HG03196 (cell line): Measurements from ENCODE around the gene KRT13.
"Not testable (repeated sequence)": the region's sequence is repeated elsewhere in the genome, so short reads cannot be mapped to it uniquely, and the experiment has no call there.

Source experiments
- ATAC-seq: cut with Tn5 transposase; IDR thresholded peaks from one replicate; pipeline ENCODE4 v1.9.1; 2021; ENCODE audit not compliant: unreplicated experiment

Gene KRT13

DNA sequence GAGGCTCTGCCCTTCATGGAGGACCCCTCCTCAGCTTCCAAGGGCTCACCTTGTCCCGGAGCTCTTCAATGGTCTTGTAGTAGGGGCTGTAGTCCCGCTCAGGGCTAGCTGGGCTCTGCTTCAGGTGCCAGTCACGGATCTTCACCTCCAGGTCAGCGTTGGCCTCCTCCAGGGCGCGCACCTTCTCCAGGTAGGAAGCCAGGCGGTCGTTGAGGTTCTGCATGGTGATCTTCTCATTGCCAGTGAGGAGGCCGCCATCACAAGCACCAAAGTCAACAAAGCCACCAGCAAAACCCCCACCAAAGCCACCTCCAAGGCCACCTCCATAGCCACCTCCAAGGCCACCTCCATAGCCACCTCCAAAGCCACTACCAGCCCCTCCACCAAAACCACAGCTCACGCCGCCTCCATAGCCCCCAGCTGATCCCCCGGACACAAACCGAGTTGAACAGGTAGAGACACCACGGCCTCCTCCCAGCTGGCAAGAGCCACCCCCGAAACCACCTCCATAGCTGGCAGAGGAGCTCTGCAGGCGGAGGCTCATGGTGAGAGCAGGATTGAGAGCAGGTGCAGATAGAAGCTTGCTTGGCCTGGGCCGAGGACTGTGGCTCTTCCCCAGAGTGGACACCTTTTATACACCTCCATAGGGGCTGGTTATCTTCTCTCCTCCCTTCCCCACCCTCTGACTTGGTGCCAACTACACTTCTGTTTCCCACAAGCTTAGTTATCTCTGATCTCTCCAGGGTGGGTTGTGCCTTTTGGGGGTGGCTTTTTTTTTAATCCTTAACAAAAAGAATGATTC is at the start of gene KRT13:
Gene KRT13, minus strand, starts transcription at position 606 of the 802 bp plus-strand sequence. Its CDS starts 62 bp downstream, at position 544.
- ATAC-seq = no peak

DNA sequence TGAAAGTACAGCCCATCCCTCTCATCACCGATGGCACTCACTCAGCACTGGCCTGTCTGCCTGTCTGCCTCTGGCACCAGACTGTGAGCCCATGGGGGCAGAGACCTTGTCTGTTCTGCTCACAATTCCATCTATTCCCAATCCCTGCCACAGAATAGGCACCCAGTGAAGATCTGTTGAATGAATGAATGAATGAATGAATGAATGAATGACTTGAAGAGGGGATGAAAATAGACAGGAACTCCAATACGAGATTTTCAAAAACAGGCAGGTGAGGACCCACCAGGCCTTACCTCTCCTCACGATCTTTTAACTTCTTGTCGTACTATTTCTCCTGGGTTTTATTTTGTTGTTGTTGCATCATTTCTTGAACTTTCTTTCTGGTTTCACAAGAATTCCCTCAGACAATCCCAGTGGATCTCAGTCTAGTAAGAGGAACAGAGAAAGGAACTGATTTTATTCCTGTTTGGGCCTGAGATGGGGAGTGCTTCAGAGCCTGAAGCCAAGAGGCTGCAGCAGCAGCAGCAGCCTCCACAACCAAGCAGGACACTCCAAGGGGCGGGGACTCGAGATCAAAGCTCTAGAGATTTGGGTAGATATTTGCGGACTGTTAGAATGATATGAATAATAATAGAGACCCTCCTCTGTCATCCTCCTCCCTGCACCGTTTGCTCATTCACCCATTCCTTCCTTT is 48.7 kb upstream of the KRT13 start:
- no peak for ATAC-seq

DNA sequence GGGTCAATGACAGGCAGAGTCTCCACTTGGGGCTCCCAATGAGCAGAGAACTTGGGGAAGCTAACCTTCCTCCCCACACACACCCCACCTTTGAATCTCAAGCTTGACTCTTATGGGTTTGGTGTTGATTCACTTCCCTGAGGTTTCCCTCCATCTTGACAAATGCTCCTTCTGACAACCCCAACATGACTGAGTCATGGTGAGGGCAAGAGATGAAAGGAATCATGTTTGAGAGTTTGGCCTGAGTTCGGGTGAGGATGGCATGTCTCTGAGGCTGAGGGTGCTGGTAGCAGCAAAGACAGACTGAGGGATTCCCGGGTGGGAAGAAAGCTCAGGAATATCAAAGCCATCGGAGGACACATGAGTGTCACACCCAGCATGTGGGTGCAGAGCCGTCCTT is 47.8 kb upstream of the KRT13 start:
- ATAC-seq = no peak

DNA sequence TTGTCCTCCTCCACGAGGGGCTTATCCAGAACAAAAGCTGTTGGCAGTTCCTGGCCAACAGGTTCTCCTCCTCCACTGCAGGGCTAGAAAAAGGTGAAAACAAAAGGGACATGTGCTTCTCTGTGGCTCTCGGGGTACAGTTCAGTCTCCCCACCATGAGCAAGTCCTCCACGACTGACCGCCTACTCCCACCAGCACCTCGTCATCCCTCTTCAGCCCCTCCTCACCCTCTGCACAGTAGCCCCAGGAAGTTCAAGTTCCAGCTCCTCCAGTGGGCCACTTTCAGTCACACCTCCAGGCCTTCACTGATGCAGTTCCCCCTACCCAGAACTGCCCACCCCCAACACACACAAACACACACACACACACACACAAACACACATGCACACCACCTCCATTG is 47.0 kb upstream of the KRT13 start:
- ATAC-seq = no peak

DNA sequence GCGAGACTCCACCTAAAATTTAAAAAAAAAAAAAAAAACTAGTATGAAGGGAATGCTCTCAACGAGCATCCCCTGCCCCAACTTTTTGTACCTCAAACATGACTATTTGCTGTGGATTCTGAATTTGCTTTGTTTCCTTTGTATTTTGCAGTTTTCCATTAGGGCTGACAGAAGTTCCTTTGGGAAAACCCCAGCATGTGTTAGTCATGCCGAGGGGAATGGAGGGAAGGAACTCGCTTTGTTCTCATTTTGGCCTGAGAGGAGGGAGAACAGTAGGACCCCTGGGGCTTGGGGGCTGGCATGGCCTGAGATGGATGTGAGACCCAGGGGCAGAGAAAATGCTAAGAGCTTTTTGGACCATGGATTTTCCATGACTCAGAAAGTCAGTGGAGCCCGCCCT is 46.0 kb upstream of the KRT13 start:
- ATAC-seq = no peak

DNA sequence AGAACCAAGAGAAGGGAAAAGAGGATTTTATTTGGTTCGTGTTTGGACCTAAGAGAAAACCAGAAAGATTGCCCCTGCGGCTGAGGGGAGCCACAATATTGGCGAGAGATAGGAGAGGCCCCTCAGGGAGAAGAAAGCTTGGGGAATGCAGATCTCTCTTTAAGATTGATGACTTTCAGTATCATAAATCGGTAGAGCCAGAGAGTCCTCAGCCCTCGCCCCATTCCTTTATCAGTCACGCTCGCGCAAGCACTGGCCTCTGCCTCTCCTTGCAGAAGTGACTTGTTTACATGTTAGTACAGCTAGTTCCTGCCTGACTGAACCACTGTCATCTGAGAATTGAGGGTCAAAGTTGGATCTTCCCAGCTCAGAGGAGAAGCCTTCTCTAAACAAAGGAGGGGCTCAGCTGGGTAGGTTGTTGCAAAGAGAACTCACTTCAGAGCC is 44.2 kb upstream of the KRT13 start:
- ATAC-seq = no peak

DNA sequence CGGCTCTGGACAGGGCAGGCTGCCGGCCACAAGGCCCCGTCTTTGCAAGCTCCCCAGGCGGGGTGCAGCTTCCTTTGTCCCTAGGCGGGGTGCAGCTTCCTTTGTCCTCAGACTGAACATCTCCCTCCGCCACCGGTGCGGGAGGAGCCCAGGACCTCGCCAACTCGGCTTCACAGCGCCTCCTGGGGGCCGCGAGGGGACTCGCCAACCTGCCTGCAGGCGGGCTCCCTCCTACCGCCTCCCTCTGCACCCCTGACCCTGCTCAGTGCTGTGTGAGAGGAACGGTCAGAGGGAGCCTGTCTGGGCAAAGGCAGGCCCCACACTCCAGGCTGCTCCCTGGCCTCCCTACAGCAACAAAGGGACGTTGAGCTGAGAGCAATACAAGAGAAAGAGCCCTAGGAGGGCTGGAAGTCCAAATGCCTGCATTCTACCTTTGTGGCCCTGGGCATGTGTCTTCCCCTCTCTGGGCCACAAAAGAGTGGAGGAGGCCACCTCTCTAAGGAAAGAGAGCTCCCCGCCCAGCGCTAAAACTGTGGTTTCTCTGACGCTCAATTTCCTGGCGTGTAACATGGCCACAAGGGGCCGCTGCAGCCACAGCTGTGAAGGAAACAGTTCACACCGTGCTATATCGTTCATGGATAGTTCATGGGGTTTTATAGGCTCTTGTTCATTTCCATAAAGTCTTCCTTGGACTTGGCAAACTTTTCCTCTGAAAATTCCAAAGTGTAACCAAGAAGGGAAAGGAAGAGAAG is 43.6 kb upstream of the KRT13 start:
- no peak for ATAC-seq

DNA sequence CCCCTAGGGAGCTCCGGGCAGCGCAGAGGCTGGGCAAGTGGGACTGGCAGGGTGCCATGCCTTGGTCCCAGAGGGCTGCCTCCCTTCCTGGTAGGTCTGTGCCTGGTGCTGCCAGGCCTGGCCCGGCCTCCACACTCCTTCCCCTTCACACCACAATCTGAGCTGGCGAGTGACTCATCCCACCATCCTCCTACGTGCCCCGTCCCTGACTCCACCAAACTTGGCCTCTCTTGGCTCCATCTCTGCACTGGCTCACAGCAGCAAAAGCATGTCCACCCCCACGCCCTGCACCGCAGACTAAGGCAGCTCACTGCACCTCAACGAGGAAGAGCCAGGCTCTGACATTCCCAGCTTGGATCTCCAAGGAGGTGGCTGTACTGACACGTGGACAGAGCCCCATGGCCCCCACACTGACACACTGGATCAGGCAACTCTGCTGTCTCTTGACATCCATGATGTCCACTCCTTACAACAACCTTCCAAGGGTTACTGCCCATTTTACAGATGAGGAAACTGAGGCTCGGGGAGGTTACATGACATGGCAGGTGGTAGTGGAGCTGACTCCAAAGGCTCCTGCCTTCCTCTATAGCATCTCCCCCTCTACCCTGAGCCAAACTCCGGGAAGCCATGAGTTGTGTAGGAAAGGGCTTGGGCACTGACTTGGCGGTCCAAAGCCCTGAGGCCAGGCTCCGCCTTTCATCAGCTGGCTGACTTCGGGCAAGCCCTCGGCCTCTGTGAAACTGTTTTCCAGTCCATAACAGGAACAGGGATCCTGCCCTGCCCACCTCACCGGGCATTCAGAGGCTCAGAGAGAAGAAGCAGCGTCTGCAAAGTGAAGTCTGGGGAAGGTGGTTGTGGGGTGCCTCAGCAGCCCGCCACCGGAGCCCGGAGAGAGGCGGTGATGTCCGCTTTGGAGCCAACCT is 42.8 kb upstream of the KRT13 start:
- ATAC-seq = no peak

DNA sequence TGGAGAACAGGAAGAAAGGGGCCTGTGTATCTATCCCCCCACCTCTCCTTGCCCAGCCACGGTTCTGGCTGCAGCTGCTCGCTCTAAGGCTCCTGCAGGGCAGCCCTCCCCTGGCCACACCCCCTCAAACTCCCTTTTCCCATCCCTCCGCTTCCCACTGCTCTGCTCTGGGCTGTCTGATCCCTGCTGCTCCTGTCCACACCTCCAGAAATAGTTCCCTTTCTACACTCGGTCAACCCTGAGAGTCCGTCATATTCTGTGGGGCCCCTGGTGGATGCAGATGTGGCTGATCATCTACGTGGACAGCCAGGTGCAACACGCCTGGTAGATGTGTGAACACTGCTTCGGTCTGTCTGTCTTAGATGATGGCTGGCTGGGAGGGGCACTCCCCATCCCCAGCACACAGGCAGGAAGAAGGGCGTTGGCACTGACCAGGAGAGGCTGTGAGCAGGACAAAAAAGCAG is 42.0 kb upstream of the KRT13 start:
- no peak for ATAC-seq

DNA sequence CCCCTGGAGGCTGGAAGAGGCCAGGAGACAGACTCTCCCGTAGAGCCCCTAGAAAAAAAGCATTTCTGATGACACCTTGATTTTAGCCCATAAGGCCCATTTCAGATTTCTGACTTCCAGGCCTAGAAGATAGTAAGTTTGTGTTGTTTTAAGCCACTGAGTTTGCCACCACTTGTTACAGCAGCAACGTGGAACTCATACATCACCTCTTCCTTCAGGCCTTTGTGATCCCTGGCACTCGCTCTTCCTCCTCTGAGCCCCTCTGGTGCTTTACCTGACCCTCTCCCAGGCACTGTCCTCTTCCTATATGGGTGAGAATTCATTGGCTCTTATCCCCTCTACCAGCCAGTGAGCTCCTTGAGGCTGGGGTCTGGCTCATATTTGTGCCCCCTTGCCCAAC is 41.4 kb upstream of the KRT13 start:
- ATAC-seq = no peak

DNA sequence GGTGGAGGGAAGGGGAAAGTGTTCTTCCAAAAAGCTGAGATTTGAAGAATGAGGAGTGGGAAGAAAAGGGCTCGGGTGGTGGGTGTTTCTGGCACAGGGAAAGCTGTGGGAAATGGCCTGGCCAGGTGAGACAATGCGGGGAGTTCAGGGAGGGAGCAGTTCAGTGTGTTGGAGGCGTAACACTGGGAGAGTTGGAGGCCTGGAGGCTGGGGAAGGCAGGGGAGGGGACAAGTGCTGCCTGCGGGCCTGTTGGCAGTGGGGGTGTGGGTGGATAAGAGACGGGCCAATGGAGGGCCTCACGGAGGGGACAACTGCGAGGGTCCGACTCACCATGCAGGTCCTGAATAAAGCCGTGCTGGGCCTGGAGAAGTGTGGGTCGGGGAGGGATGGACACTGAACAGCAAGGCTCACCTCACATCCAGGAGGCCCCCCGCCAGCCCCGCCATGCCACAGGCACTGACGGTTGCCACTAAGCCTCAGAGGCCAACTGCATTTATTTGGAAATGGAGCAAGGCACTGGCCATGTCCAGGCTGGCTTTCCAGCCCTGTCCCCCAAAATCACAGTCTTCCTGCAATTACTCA is 40.5 kb upstream of the KRT13 start:
- ATAC-seq = no peak

DNA sequence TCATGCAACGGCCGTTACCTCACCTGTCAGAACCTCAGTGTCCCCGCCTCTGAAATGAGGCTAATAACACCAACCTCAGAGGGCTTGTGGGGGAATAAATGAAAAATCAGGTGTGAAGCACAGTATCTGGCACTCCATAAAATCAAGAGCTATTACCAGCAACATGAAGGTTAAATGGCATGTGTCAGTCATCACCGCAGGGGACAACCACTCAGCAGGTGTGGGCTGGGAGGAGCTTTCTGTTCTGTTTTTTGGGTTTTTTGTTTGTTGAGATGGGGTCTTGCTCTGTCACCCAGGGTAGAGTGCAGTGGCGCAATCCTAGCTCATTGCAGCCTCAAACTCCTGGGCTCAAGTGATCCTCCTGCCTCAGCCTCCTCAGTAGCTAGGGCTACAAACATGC is 39.5 kb upstream of the KRT13 start:
- no peak for ATAC-seq

DNA sequence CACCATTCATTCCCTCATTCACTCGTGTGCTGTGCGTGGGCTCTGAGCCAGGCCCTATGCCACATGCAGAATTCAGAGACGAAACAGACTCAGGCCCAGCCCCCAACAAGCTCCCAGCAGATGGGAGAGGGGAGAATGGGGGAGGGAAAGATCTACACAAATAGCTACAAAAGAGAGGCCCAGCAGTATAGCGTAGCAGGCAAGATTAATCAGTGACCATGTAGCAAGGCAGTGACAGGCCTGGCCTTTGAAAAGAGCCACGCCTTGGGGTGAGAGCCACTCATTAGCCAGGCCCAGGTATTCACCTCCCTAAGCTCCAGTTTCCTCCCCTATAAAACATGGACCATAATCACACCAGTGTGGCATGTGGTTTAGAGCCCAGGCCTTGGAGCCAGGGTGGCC is 39.1 kb upstream of the KRT13 start:
- ATAC-seq = no peak

DNA sequence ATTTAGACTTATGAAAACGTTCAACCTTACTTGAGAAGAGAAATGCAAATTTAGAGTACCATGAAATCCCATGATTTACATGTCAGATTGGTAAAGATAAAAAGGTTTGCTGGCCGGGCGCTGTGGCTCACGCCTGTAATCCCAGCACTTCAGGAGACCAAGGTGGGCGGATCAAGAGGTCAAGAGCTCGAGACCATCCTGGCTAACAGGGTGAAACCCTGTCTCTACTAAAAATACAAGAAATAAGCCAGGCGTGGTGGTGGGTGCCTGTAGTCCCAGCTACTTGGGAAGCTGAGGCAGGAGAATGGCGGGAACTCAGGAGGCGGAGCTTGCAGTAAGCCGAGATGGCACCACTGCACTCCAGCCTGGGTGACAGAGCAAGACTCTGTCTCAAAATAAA is 37.4 kb upstream of the KRT13 start:
- not testable (repeated sequence) for ATAC-seq

DNA sequence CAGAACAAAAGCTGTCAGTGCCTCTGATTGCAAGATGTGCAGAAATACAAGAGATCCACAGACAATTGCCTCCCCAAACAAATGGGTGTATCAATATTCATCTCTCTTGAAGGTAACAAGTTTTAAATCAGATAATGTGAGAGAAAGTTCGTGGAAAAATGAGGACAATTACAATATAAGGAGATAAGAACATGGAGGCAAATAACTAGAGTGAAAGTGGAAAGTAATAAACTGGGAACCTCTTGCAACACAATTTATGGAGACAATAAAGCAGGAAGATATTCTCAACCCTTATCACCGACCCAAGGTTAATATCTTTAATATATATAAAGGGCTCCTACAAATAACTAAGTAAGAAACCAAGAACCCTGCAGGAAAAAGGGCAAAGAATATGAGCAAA is 36.9 kb upstream of the KRT13 start:
- no peak for ATAC-seq

DNA sequence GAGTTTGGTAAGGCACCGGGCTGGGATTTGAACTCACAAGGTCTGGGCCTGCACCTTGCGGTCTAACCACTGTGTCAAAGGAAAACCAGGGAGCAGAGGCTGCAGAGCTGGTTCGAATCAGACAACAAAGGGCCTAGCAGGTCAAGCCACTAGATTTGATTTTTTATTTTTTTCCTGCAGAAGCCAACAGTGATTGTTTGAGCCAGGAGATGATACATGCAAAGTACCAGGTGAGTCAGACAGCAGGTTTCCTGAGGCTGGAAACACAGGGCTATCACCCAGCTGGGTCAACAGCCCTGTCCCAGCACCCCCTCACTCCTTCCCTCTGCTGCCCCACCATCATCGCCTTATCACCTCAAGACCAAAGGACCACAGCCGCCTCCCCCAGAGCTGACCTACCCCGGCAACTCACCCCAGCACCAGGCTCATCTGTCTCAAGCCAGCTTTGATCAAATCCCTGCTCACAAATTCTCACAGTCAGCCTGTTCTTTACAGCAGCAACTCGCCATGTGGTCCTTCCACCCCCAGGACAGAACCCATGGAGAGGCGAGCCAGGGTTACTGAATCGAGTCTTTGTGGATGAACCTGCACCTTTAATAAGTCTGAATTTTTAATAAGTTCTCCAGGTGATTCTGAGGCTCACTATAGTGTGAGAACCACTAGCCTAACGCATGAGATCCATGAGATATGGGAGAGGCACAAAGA is 35.7 kb upstream of the KRT13 start:
- ATAC-seq = no peak

DNA sequence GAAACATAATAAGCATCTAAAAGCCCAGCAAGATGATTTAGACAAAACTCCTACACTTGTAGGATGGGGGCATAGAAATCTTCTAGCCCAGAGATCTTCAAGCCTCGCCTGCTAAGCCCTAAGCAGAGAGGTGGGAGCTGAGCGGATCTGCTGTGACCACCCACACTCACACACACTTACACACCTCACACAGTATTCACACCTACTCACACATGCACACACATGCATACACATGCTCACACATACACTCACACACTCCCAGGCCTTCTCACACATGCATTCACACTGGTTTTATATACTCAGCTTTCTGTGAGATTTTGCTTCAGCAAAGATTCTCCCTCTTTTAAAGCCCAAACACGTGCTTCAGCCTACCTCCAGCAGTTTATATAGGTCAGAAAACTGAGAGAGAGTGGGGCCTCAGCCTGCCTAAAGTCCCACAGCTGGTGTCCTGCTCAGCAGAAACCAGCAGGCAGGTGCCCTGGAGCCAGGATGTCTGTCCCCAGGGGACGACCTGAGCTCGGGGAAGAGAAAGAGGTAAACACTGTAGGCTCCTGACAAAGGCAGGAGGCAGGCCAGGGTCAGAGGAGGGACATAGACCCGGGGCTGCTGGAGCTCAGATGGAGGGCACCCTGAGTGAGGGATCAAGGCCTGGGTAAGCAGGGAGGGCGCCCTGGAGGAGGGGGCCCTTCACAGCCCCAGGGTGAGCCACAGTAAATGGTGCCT is 34.7 kb upstream of the KRT13 start:
- no peak for ATAC-seq

DNA sequence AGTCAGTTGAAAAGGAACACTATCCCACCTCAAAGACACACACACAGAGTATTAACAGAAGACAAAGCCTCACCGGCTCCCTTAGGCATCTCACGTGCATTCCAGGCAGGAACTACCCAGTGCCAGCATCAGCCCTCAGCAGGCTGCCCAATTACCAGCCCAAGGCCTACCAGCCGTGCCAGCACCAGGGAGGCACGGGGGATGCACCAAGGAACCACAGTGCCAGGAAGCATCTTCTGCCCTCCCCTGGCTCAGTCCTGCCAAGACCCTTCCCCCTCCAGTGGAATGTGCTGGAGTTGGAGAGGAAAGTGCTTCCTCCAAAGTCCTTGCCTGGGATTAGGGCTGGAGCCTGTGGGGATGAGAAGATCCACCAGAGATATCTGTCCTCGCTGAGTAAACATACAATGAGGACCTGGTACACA is 33.7 kb upstream of the KRT13 start:
- no peak for ATAC-seq

DNA sequence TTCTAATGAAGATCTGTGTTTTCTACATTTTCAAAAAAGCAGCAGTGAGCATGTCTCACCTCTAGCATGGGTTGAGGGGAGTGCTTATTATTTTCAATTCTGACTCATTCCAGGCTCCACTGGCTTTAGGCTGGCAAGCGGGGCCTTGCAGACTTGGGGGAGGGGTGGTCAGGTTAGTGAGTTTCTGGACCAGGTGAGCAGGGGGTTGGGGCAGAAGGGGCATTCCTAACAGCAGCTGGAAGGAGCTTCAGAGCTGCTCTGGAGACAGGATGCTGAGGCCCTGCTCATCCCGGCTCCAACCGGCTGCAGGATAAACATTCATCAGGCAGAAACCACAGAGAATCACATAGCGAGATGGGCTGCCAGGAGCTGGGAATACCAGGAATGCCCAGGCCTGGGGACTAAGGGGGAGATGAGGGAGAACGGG is 33.2 kb upstream of the KRT13 start:
- ATAC-seq = no peak
